ENCODE data around the gene TMEM116.

TMEM116 gene

GRCh38 chr12:111991535-111991934 lies 21.4 kb downstream of the TMEM116 start:
- Histone ChIP-seq H3K4me1 (ENCODE audit: insufficient read depth, low read length, poor library complexity, severe bottlenecking) (peaks cover 21% of the 10 kb centered on the region), H3K4me2 (ENCODE audit: low read depth, low read length, poor library complexity, severe bottlenecking) (no peak overlapping the region), H3K9ac (ENCODE audit: low read depth, low read length, poor library complexity, severe bottlenecking) (no peak overlapping the region)

GRCh38 chr12:111984820-111985219 lies 28.1 kb downstream of the TMEM116 start:
- H3F3A ChIP-seq (ENCODE audit: low read depth): no peaks in the 10 kb centered on the region
- no peak overlapping the region for H2AFZ ChIP-seq (ENCODE audit: low read length)
- H3K79me2 ChIP-seq (ENCODE audit: insufficient read depth, low read length): no peaks in the 10 kb centered on the region
- no peak overlapping the region for H3K4me3 ChIP-seq (ENCODE audit: low read length, poor library complexity, severe bottlenecking)
- no peaks in the 10 kb centered on the region for H3K27me3 ChIP-seq (ENCODE audit: insufficient read depth, low read length, poor library complexity, severe bottlenecking)
- H3K9me3 ChIP-seq (ENCODE audit: insufficient read depth, low read depth, low read length): no peaks in the 10 kb centered on the region
- TF ChIP-seq, protein P1, sequence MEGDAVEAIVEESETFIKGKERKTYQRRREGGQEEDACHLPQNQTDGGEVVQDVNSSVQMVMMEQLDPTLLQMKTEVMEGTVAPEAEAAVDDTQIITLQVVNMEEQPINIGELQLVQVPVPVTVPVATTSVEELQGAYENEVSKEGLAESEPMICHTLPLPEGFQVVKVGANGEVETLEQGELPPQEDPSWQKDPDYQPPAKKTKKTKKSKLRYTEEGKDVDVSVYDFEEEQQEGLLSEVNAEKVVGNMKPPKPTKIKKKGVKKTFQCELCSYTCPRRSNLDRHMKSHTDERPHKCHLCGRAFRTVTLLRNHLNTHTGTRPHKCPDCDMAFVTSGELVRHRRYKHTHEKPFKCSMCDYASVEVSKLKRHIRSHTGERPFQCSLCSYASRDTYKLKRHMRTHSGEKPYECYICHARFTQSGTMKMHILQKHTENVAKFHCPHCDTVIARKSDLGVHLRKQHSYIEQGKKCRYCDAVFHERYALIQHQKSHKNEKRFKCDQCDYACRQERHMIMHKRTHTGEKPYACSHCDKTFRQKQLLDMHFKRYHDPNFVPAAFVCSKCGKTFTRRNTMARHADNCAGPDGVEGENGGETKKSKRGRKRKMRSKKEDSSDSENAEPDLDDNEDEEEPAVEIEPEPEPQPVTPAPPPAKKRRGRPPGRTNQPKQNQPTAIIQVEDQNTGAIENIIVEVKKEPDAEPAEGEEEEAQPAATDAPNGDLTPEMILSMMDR (conservative IDR thresholded peaks at IDR 0.05; ENCODE audit: low read length): no peak
- TF ChIP-seq EZH2phosphoT487 (IDR thresholded peaks at IDR 0.05; ENCODE audit: borderline replicate concordance): no peak
- no peaks in the 10 kb centered on the region for H3K9me2 ChIP-seq (replicated peaks; ENCODE audit: low read depth, low read length)
- H3K36me3 ChIP-seq (ENCODE audit: insufficient read depth, low read length): no peaks in the 10 kb centered on the region
- H3K4me2 ChIP-seq (ENCODE audit: low read depth, low read length, poor library complexity, severe bottlenecking): no peak overlapping the region
- no peaks in the 10 kb centered on the region for H3K4me1 ChIP-seq (ENCODE audit: insufficient read depth, low read length, poor library complexity, severe bottlenecking)
- no peaks in the 10 kb centered on the region for H4K20me1 ChIP-seq (ENCODE audit: insufficient read depth, low read length, poor library complexity, severe bottlenecking)
- no peak overlapping the region for H3K9ac ChIP-seq (ENCODE audit: low read depth, low read length, poor library complexity, severe bottlenecking)

More at GRCh38 chr12:111991535-111991934, 21.4 kb downstream of the TMEM116 start:
- Histone ChIP-seq H3K9me2 (replicated peaks; ENCODE audit: low read depth, low read length) (no peaks in the 10 kb centered on the region), H2AFZ (ENCODE audit: low read length) (no peak overlapping the region), H3F3A (ENCODE audit: low read depth) (no peaks in the 10 kb centered on the region), H3K36me3 (ENCODE audit: insufficient read depth, low read length) (no peaks in the 10 kb centered on the region), H3K79me2 (ENCODE audit: insufficient read depth, low read length) (no peaks in the 10 kb centered on the region), H3K27me3 (ENCODE audit: insufficient read depth, low read length, poor library complexity, severe bottlenecking) (no peaks in the 10 kb centered on the region), H4K20me1 (ENCODE audit: insufficient read depth, low read length, poor library complexity, severe bottlenecking) (no peaks in the 10 kb centered on the region), H3K4me3 (ENCODE audit: low read length, poor library complexity, severe bottlenecking) (no peak overlapping the region), H3K9me3 (ENCODE audit: insufficient read depth, low read depth, low read length) (no peaks in the 10 kb centered on the region)
- TF ChIP-seq EZH2phosphoT487 (IDR thresholded peaks at IDR 0.05; ENCODE audit: borderline replicate concordance): no peak
- TF ChIP-seq, protein P1 (conservative IDR thresholded peaks at IDR 0.05; ENCODE audit: low read length): no peak

DNA sequence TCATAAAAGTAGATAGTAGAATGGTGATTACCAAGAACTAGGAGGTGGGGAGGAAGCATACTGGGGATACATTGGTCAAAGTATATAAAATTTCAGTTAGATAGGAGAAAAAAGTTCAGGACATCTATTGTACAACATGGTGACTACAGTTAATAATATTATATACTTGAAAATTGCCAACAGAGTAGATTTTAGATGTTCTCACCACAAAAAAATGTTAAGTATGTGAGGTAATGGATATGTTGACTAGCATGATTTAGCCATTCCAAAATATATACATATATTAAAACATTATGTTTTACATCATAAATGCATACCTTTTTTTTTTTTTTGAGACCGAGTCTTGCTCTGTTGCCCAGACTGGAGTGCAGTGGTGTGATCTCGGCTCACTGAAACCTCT lies 31.0 kb downstream of the TMEM116 start:
- Histone ChIP-seq H3K36me3 (ENCODE audit: insufficient read depth, low read length) (no peaks in the 10 kb centered on the region), H3K4me3 (ENCODE audit: low read length, poor library complexity, severe bottlenecking) (no peak overlapping the region), H3F3A (ENCODE audit: low read depth) (no peaks in the 10 kb centered on the region), H3K4me2 (ENCODE audit: low read depth, low read length, poor library complexity, severe bottlenecking) (no peak overlapping the region), H2AFZ (ENCODE audit: low read length) (no peak overlapping the region), H3K79me2 (ENCODE audit: insufficient read depth, low read length) (no peaks in the 10 kb centered on the region), H4K20me1 (ENCODE audit: insufficient read depth, low read length, poor library complexity, severe bottlenecking) (no peaks in the 10 kb centered on the region), H3K9me3 (ENCODE audit: insufficient read depth, low read depth, low read length) (no peaks in the 10 kb centered on the region), H3K27me3 (ENCODE audit: insufficient read depth, low read length, poor library complexity, severe bottlenecking) (no peaks in the 10 kb centered on the region), H3K9me2 (replicated peaks; ENCODE audit: low read depth, low read length) (no peaks in the 10 kb centered on the region), H3K9ac (ENCODE audit: low read depth, low read length, poor library complexity, severe bottlenecking) (no peak overlapping the region), H3K4me1 (ENCODE audit: insufficient read depth, low read length, poor library complexity, severe bottlenecking) (no peaks in the 10 kb centered on the region)
- TF ChIP-seq, protein P1 (conservative IDR thresholded peaks at IDR 0.05; ENCODE audit: low read length): no peak
- TF ChIP-seq EZH2phosphoT487 (IDR thresholded peaks at IDR 0.05; ENCODE audit: borderline replicate concordance): no peak
